HCT116 (cell line): ENCODE results near the gene DMBX1. TPM values are rescaled to one million over a fixed set of nuclear protein-coding genes. Genes with fewer than 3 reads are reported as not detected.

Experiments used
- ATAC-seq: fragments of 200-7000 bp; cut with Tn5 transposase; 2 replicates; pipeline ENCODE4 v1.9.1; 2020; ENCODE audit warnings: mild to moderate bottlenecking, moderate library complexity
- BruUV-seq: library from RNA; stranded (reverse); fragments of 400-500 nt; replicated peaks from 2 replicates; lab custom pipeline; 2021; lab: Mats Ljungman, UMichigan
- CTCF ChIA-PET: fragments of 300-600 bp; sonication (Branson Sonifier 250); formaldehyde crosslinking; loops from one replicate; lab custom pipeline; 2021; ENCODE audit warnings: antibody characterized with exemption; lab: Charles Lee
- POLR2A ChIA-PET: fragments of 300-600, 350-600 bp; sonication (Branson Sonifier 250); formaldehyde crosslinking; loops from one replicate; lab custom pipeline; 2021; ENCODE audit warnings: antibody characterized with exemption; lab: Charles Lee
- RAD21 ChIA-PET, 2 experiments: fragments of 300-600 bp; sonication (Branson Sonifier 250); formaldehyde crosslinking; loops; one replicate each; lab custom pipeline; 2023; ENCODE audit warnings: low total read pairs in 2 of 2; ENCODE audit not compliant: uncharacterized antibody in 2 of 2, unreplicated experiment in 2 of 2, low non-redundant PET in 1 of 2; lab: Charles Lee
- DNase-seq: peaks from one replicate; pipeline ENCODE4 v3.0.0-alpha.2; 2010; ENCODE audit warnings: low read depth, low spot score
- H2AFZ ChIP-seq: fragments of 200-600 bp; shearing (Covaris generic), sonication (generic); 2 replicates; pipeline ENCODE4 v1.6.1; 2017; ENCODE audit warnings: low read depth, mixed run types, mixed read lengths, antibody characterized with exemption, low read length; ENCODE audit not compliant: poor library complexity, severe bottlenecking
- H3K27ac ChIP-seq: 2 replicates; pipeline ENCODE4 v1.5.1; 2012; ENCODE audit warnings: low read depth, low read length
- H3K27me3 ChIP-seq: fragments of 200-600 bp; sonication (generic); 2 replicates; pipeline ENCODE4 v1.6.1; 2016; ENCODE audit warnings: mixed run types, low read length, mixed read lengths; ENCODE audit not compliant: insufficient read depth
- H3K36me3 ChIP-seq, 2 experiments: fragments of 200-500 bp in 1 of 2; fragments of 200-600 bp in 1 of 2; sonication (Bioruptor generic) in 1 of 2; sonication (generic) in 1 of 2; 2 replicates each; pipeline versions ENCODE4 v1.5.1 to v1.6.1; 2014 to 2016; ENCODE audit warnings: low read length in 2 of 2, inconsistent platforms in 1 of 2, mixed read lengths in 1 of 2, mixed run types in 1 of 2; ENCODE audit not compliant: insufficient read depth in 2 of 2, control insufficient read depth in 1 of 2
- H3K4me1 ChIP-seq, 2 experiments: fragments of 200-600 bp in 1 of 2; sonication (generic) in 1 of 2; 2 replicates each; pipeline versions ENCODE4 v1.5.1 to v1.6.1; 2012 to 2017; ENCODE audit warnings: low read length in 2 of 2, inconsistent platforms in 1 of 2, mild to moderate bottlenecking in 1 of 2, mixed read lengths in 1 of 2, mixed run types in 1 of 2, moderate library complexity in 1 of 2; ENCODE audit not compliant: insufficient read depth in 2 of 2, control insufficient read depth in 1 of 2
- H3K4me2 ChIP-seq: fragments of 200-600 bp; sonication (generic); 2 replicates; pipeline ENCODE4 v1.6.1; 2017; ENCODE audit warnings: mixed run types, low read length, mixed read lengths
- H3K4me3 ChIP-seq, 2 experiments: fragments of 200-600 bp in 1 of 2; sonication (generic) in 1 of 2; replicated peaks in 1 of 2; 2 replicates each; pipeline ENCODE4 v1.5.1; 2011 to 2016; ENCODE audit warnings: low read length in 2 of 2, control low read depth in 1 of 2, low read depth in 1 of 2, mild to moderate bottlenecking in 1 of 2, mixed read lengths in 1 of 2, mixed run types in 1 of 2
- H3K79me2 ChIP-seq: fragments of 200-600 bp; sonication (generic); 2 replicates; pipeline ENCODE4 v1.6.1; 2017; ENCODE audit warnings: mild to moderate bottlenecking, mixed run types, low read length, moderate library complexity, mixed read lengths; ENCODE audit not compliant: insufficient read depth
- H3K9ac ChIP-seq: fragments of 200-600 bp; sonication (generic); 2 replicates; pipeline ENCODE4 v1.6.1; 2016; ENCODE audit warnings: low read length, mixed read lengths
- H3K9me2 ChIP-seq: fragments of 200-600 bp; sonication (generic), shearing (Covaris generic); 2 replicates; pipeline ENCODE4 v1.6.1; 2017; ENCODE audit warnings: mixed run types, mild to moderate bottlenecking, moderate library complexity; ENCODE audit not compliant: insufficient read depth
- H3K9me3 ChIP-seq, 2 experiments: fragments of 200-500 bp in 1 of 2; fragments of 200-600 bp in 1 of 2; sonication (Bioruptor generic) in 1 of 2; sonication (generic) in 1 of 2; 2 replicates each; pipeline ENCODE4 v1.6.1; 2014 to 2017; ENCODE audit warnings: low read length in 2 of 2, mixed read lengths in 2 of 2, inconsistent platforms in 1 of 2, low read depth in 1 of 2, mild to moderate bottlenecking in 1 of 2, mixed run types in 1 of 2, moderate library complexity in 1 of 2; ENCODE audit not compliant: control insufficient read depth in 1 of 2, insufficient read depth in 1 of 2
- H4K20me1 ChIP-seq: fragments of 200-600 bp; sonication (generic), shearing (Covaris generic); 2 replicates; pipeline ENCODE4 v1.6.1; 2017; ENCODE audit warnings: mixed run types, mild to moderate bottlenecking, moderate library complexity; ENCODE audit not compliant: insufficient read depth
- EGR1 ChIP-seq: IDR thresholded peaks from 2 replicates; pipeline ENCODE4 v1.6.1; 2012; ENCODE audit warnings: low read depth
- EZH2 ChIP-seq: fragments of 200-600 bp; sonication (generic); IDR thresholded peaks from 2 replicates; pipeline ENCODE4 v1.6.1; 2017; ENCODE audit warnings: antibody characterized with exemption, mixed run types
- EZH2phosphoT487 ChIP-seq: fragments of 200-600 bp; IDR thresholded peaks from 2 replicates; pipeline ENCODE4 v1.6.1; 2018; ENCODE audit warnings: antibody characterized with exemption, borderline replicate concordance
- FOSL1 ChIP-seq: IDR thresholded peaks from 2 replicates; pipeline ENCODE4 v1.6.1; 2012; ENCODE audit warnings: low read depth
- JUND ChIP-seq: IDR thresholded peaks from 2 replicates; pipeline ENCODE4 v1.6.1; 2012
- MAX ChIP-seq: IDR thresholded peaks from 2 replicates; pipeline ENCODE4 v1.6.1; 2012
- RAD21 ChIP-seq: IDR thresholded peaks from 2 replicates; pipeline ENCODE4 v1.6.1; 2012; ENCODE audit warnings: low read depth, mild to moderate bottlenecking
- SIN3A ChIP-seq: IDR thresholded peaks from 2 replicates; pipeline ENCODE4 v1.6.1; 2012; ENCODE audit warnings: low read depth
- SP1 ChIP-seq: IDR thresholded peaks from 2 replicates; pipeline ENCODE4 v1.6.1; 2012; ENCODE audit warnings: low read depth
- SRF ChIP-seq: IDR thresholded peaks from 2 replicates; pipeline ENCODE4 v1.6.1; 2012; ENCODE audit warnings: low read depth
- YY1 ChIP-seq: IDR thresholded peaks from 2 replicates; pipeline ENCODE4 v1.6.1; 2011; ENCODE audit warnings: low read length, low read depth, moderate library complexity, mild to moderate bottlenecking; ENCODE audit not compliant: insufficient replicate concordance; ENCODE audit errors: extremely low read depth
- ZNF274 ChIP-seq: fragments of 200-500 bp; sonication (Bioruptor generic); IDR thresholded peaks from 2 replicates; pipeline ENCODE4 v1.6.1; 2014; ENCODE audit warnings: mild to moderate bottlenecking, low read depth, low read length, inconsistent platforms
- intact Hi-C: fragments of 100-400 bp; cut with micrococcal nuclease; formaldehyde crosslinking; loops from 2 replicates; pipeline ENCODE4 v1.10.0; 2022
- total RNA-seq: library from RNA; stranded (reverse); gene quantifications from one replicate; pipeline ENCODE4 v1.2.1, GENCODE V29; 2021; ENCODE audit not compliant: unreplicated experiment

Gene DMBX1
- total RNA-seq, 1 experiment from 2014 or later = 4.3 TPM

DNA sequence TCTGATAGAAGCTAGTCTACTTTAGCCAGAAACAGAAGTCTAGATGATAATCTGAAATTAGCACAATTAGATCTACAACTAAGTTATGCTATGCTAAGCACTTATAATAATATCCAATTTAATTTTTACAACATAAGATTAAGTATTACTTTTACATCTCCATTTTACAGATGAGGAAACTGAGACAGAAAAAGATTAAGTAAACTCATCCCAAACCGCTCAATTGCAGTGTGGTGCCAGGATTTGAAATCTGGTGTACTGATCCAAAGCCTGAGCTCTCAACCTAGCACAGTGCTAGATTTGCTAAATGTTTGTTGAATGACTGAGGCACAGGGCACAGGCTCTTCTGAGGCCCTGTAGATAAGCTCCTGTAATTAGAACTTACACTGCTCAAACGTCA is 48.0 kb downstream of the DMBX1 start:
- Histone ChIP-seq H3K79me2 (no peaks in the 10 kb centered on the region), H3K9me2 (no peaks in the 10 kb centered on the region), H2AFZ (no peak overlapping the region), H3K9me3 (no peaks in the 10 kb centered on the region), H3K36me3 (no peaks in the 10 kb centered on the region), H4K20me1 (no peaks in the 10 kb centered on the region), H3K4me2 (no peak overlapping the region), H3K27me3 (0 out of 2 replicates have a peak, but pooled peaks cover 3% of the 10 kb centered on the region), H3K27ac (no peak overlapping the region), H3K9ac (no peak overlapping the region), H3K4me1 (peaks cover 2 to 15% of the 10 kb centered on the region in 2 experiments; a peak in 3 of 4 replicates), H3K4me3 (no peak overlapping the region)
- RAD21 ChIA-PET = no interaction called here
- intact Hi-C loops = loop anchor here (5.0 kb wide), 1 partner anchor 190 kb away; no protein-coding TSS in a partner anchor
- TF ChIP-seq SIN3A (no peak), EZH2phosphoT487 (no peak), SP1 (no peak), FOSL1 (no peak), ZNF274 (no peak), YY1 (no peak)
- CTCF ChIA-PET = interaction anchor here (3.0 kb wide), 1 partner anchor 10 kb away, joined by 8 read pairs; no protein-coding TSS in a partner anchor
- DNase-seq (no peak), ATAC-seq (no peak)
- BruUV-seq = no TSS peak
- POLR2A ChIA-PET = no interaction called here

- Histone ChIP-seq H3K27me3 (0 out of 2 replicates have a peak, but pooled peaks cover 3% of the 10 kb centered on the region), H3K27ac (no peak overlapping the region), H3K36me3 (no peaks in the 10 kb centered on the region), H3K79me2 (no peaks in the 10 kb centered on the region), H3K9me2 (no peaks in the 10 kb centered on the region), H2AFZ (no peak overlapping the region), H3K9me3 (no peaks in the 10 kb centered on the region), H4K20me1 (no peaks in the 10 kb centered on the region), H3K4me2 (no peak overlapping the region), H3K9ac (no peak overlapping the region), H3K4me3 (no peak overlapping the region), H3K4me1 (peaks cover 2 to 15% of the 10 kb centered on the region in 2 experiments; a peak in 3 of 4 replicates)
- no TSS peak for BruUV-seq
- ChIA-PET RAD21 (no interaction called here), POLR2A (no interaction called here), CTCF (interaction anchor here (3.0 kb wide), 1 partner anchor 10 kb away, joined by 8 read pairs; no protein-coding TSS in a partner anchor)
- no peak for TF ChIP-seq FOSL1
- TF ChIP-seq JUND = no peak
- TF ChIP-seq EZH2 = no peak
- no peak for TF ChIP-seq SIN3A
- TF ChIP-seq EZH2phosphoT487 = no peak
- TF ChIP-seq EGR1 = no peak
- no peak for TF ChIP-seq SRF
- TF ChIP-seq MAX = no peak
- TF ChIP-seq SP1 = no peak
- no peak for TF ChIP-seq RAD21
- no peak for DNase-seq
- no peak for ATAC-seq
- intact Hi-C loops = loop anchor here (5.0 kb wide), 1 partner anchor 189 kb away; no protein-coding TSS in a partner anchor
These were observed 48.5 kb downstream of the DMBX1 start for GRCh38 chr1:46538147-46538546.

Other genes with a start within 250 kb of the DMBX1 start
- 28.9 TPM for gene RAD54L, start 242.1 kb upstream of the DMBX1 start, total RNA-seq
- 38.1 TPM for gene LRRC41, start 186.2 kb upstream of the DMBX1 start, total RNA-seq
- 514 TPM for gene UQCRH, start 186.1 kb upstream of the DMBX1 start, total RNA-seq
- 27.8 TPM for gene NSUN4, start 149.0 kb upstream of the DMBX1 start, total RNA-seq
- gene FAAH, start 95.5 kb upstream of the DMBX1 start, total RNA-seq = 24.8 TPM
- not detected for gene KNCN, start 61.8 kb downstream of the DMBX1 start, total RNA-seq
- 30.9 TPM for gene MKNK1, start 114.4 kb downstream of the DMBX1 start, total RNA-seq
- gene MOB3C, start 127.0 kb downstream of the DMBX1 start, total RNA-seq = 5.5 TPM
- gene ATPAF1, start 178.5 kb downstream of the DMBX1 start, total RNA-seq = 35.5 TPM
- gene TEX38, start 182.0 kb downstream of the DMBX1 start, total RNA-seq = 0.47 TPM
- 52.5 TPM for gene EFCAB14, start 229.3 kb downstream of the DMBX1 start, total RNA-seq